GM19240 (cell line): ENCODE measurements around the gene NDEL1.

Source experiments
- DNase-seq: peaks from one replicate; pipeline ENCODE4 v3.0.0; 2011; ENCODE audit warnings: low spot score; ENCODE audit not compliant: insufficient read length

NDEL1 gene

GRCh38 chr17:8455665-8456209 lies 20.1 kb downstream of the NDEL1 start:
- DNase-seq = no peak

- DNase-seq = no peak
These were observed 22.4 kb downstream of the NDEL1 start for GRCh38 chr17:8458128-8458527.

- DNase-seq = no peak
These were observed 23.4 kb downstream of the NDEL1 start for GRCh38 chr17:8459107-8459506.

- no peak for DNase-seq
These were observed 24.1 kb downstream of the NDEL1 start for GRCh38 chr17:8459831-8460230.

GRCh38 chr17:8462564-8462963 lies 26.9 kb downstream of the NDEL1 start:
- no peak for DNase-seq

- DNase-seq = no peak
These were observed 27.4 kb downstream of the NDEL1 start for GRCh38 chr17:8463099-8463498.

- DNase-seq = no peak
These were observed 29.3 kb downstream of the NDEL1 start for GRCh38 chr17:8464941-8465340.

- DNase-seq = no peak
These were observed 29.7 kb downstream of the NDEL1 start for GRCh38 chr17:8465356-8465755.

- no peak for DNase-seq
These were observed 30.1 kb downstream of the NDEL1 start for GRCh38 chr17:8465759-8466158.

GRCh38 chr17:8466456-8466855 lies 30.8 kb downstream of the NDEL1 start:
- no peak for DNase-seq

GRCh38 chr17:8466873-8467272 lies 31.2 kb downstream of the NDEL1 start:
- DNase-seq = no peak

GRCh38 chr17:8467527-8467926 lies 31.8 kb downstream of the NDEL1 start:
- DNase-seq = no peak

- DNase-seq = no peak
These were observed 32.4 kb downstream of the NDEL1 start for GRCh38 chr17:8468127-8468526.

- no peak for DNase-seq
These were observed 33.3 kb downstream of the NDEL1 start for GRCh38 chr17:8468980-8469379.

GRCh38 chr17:8469964-8470363 lies 34.3 kb downstream of the NDEL1 start:
- no peak for DNase-seq

- no peak for DNase-seq
These were observed 34.9 kb downstream of the NDEL1 start for GRCh38 chr17:8470447-8471047.

- no peak for DNase-seq
These were observed 37.0 kb downstream of the NDEL1 start for GRCh38 chr17:8472663-8473062.

GRCh38 chr17:8473451-8474192 lies 37.9 kb downstream of the NDEL1 start:
- DNase-seq = no peak

GRCh38 chr17:8474826-8475225 lies 39.1 kb downstream of the NDEL1 start:
- DNase-seq = no peak

GRCh38 chr17:8475227-8475626 lies 39.5 kb downstream of the NDEL1 start:
- DNase-seq = no peak

GRCh38 chr17:8475781-8476180 lies 40.1 kb downstream of the NDEL1 start:
- DNase-seq = no peak

GRCh38 chr17:8476741-8477140 lies 41.1 kb downstream of the NDEL1 start:
- no peak for DNase-seq

GRCh38 chr17:8477171-8477570 lies 41.5 kb downstream of the NDEL1 start:
- no peak for DNase-seq
